Loucy (cell line): ENCODE measurements around the gene SGPL1.

Experiments used
- H2AFZ ChIP-seq: fragments of 200-600 bp; sonication (generic); 2 replicates; pipeline ENCODE4 v1.6.0; 2016; ENCODE audit warnings: antibody characterized with exemption, mild to moderate bottlenecking, low read length, moderate library complexity
- H3F3A ChIP-seq: fragments of 200-600 bp; 2 replicates; pipeline ENCODE4 v1.6.0; 2016; ENCODE audit warnings: antibody characterized with exemption, low read depth, mild to moderate bottlenecking
- H3K27me3 ChIP-seq: fragments of 200-600 bp; sonication (generic); 2 replicates; pipeline ENCODE4 v1.6.1; 2014; ENCODE audit warnings: low read length, mild to moderate bottlenecking; ENCODE audit not compliant: insufficient read depth, poor library complexity, severe bottlenecking
- H3K36me3 ChIP-seq: fragments of 200-600 bp; sonication (generic); 2 replicates; pipeline ENCODE4 v1.6.1; 2016; ENCODE audit warnings: low read length; ENCODE audit not compliant: insufficient read depth
- H3K4me1 ChIP-seq: fragments of 200-600 bp; sonication (generic); 2 replicates; pipeline ENCODE4 v1.5.1; 2014; ENCODE audit warnings: low read length, mild to moderate bottlenecking; ENCODE audit not compliant: insufficient read depth, poor library complexity, severe bottlenecking
- H3K4me2 ChIP-seq: fragments of 200-600 bp; sonication (generic); 2 replicates; pipeline ENCODE4 v1.6.0; 2014; ENCODE audit warnings: antibody characterized with exemption, low read length, low read depth, mild to moderate bottlenecking; ENCODE audit not compliant: poor library complexity, severe bottlenecking
- H3K4me3 ChIP-seq: fragments of 200-600 bp; sonication (generic); 2 replicates; pipeline ENCODE4 v1.5.1; 2014; ENCODE audit warnings: low read length, mild to moderate bottlenecking, mixed read lengths; ENCODE audit not compliant: poor library complexity, severe bottlenecking
- H3K79me2 ChIP-seq: fragments of 200-600 bp; sonication (generic); 2 replicates; pipeline ENCODE4 v1.6.1; 2014; ENCODE audit warnings: low read length; ENCODE audit not compliant: insufficient read depth
- H3K9ac ChIP-seq: fragments of 200-600 bp; sonication (generic); 2 replicates; pipeline ENCODE4 v1.6.0; 2014; ENCODE audit warnings: mild to moderate bottlenecking, low read depth, low read length, moderate library complexity; ENCODE audit not compliant: poor library complexity, severe bottlenecking
- H3K9me2 ChIP-seq: fragments of 200-600 bp; sonication (generic); replicated peaks from 2 replicates; pipeline ENCODE4 v1.6.1; 2016; ENCODE audit warnings: low read depth, low read length, mixed read lengths
- H3K9me3 ChIP-seq: fragments of 200-600 bp; sonication (generic); 2 replicates; pipeline ENCODE4 v1.6.1; 2014; ENCODE audit warnings: mild to moderate bottlenecking, antibody characterized with exemption, low read length, low read depth; ENCODE audit not compliant: insufficient read depth
- H4K20me1 ChIP-seq: fragments of 200-600 bp; sonication (generic); 2 replicates; pipeline ENCODE4 v1.6.0; 2014; ENCODE audit warnings: antibody characterized with exemption, low read length, mild to moderate bottlenecking; ENCODE audit not compliant: insufficient read depth, poor library complexity, severe bottlenecking
- EZH2phosphoT487 ChIP-seq: fragments of 200-600 bp; IDR thresholded peaks from 2 replicates; pipeline ENCODE4 v1.6.1; 2018; ENCODE audit warnings: antibody characterized with exemption, mild to moderate bottlenecking, moderate library complexity, borderline replicate concordance
- TF ChIP-seq, protein P1 (sequence below): fragments of 200-600 bp; sonication (generic); conservative IDR thresholded peaks from 2 replicates; pipeline ENCODE4 v1.5.1; 2014; ENCODE audit warnings: mild to moderate bottlenecking, antibody characterized with exemption, low read length

SGPL1 gene

GRCh38 chr10:70780370-70780760, 35.4 kb upstream of the SGPL1 start:
- Histone ChIP-seq H3K9me3 (no peaks in the 10 kb centered on the region), H2AFZ (no peak overlapping the region), H4K20me1 (no peaks in the 10 kb centered on the region), H3K27me3 (no peaks in the 10 kb centered on the region), H3K4me2 (no peak overlapping the region), H3K79me2 (no peaks in the 10 kb centered on the region), H3K36me3 (no peaks in the 10 kb centered on the region), H3F3A (no peaks in the 10 kb centered on the region), H3K4me1 (peaks cover 28% of the 10 kb centered on the region), H3K9me2 (no peaks in the 10 kb centered on the region), H3K4me3 (no peak overlapping the region), H3K9ac (no peak overlapping the region)
- TF ChIP-seq, protein P1, sequence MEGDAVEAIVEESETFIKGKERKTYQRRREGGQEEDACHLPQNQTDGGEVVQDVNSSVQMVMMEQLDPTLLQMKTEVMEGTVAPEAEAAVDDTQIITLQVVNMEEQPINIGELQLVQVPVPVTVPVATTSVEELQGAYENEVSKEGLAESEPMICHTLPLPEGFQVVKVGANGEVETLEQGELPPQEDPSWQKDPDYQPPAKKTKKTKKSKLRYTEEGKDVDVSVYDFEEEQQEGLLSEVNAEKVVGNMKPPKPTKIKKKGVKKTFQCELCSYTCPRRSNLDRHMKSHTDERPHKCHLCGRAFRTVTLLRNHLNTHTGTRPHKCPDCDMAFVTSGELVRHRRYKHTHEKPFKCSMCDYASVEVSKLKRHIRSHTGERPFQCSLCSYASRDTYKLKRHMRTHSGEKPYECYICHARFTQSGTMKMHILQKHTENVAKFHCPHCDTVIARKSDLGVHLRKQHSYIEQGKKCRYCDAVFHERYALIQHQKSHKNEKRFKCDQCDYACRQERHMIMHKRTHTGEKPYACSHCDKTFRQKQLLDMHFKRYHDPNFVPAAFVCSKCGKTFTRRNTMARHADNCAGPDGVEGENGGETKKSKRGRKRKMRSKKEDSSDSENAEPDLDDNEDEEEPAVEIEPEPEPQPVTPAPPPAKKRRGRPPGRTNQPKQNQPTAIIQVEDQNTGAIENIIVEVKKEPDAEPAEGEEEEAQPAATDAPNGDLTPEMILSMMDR = no peak
- TF ChIP-seq EZH2phosphoT487 = no peak

DNA sequence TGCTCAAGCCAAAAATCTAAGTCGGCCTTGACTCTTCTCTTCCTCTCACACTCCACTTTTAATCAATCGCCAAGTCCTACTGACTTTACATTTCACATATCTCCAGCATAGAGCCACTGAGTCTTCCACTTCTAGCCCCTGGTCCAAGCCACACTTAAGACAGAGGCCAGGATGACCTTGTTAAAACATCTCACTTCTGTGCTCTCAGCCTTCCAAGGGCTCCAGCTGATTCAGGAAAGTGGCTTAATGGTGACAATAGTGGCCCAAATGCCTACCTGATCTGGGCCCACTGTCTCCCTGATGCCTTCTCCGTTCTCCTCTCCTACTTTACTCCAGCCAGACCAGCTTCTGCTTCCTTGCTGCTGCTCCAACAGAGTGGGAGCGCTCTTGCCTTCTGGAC, 35.0 kb upstream of the SGPL1 start:
- no peak overlapping the region for H3K4me3 ChIP-seq
- H3K36me3 ChIP-seq = no peaks in the 10 kb centered on the region
- H2AFZ ChIP-seq = no peak overlapping the region
- peaks cover 32% of the 10 kb centered on the region for H3K4me1 ChIP-seq
- no peak overlapping the region for H3K4me2 ChIP-seq
- H3K79me2 ChIP-seq = no peaks in the 10 kb centered on the region
- no peaks in the 10 kb centered on the region for H3K9me3 ChIP-seq
- no peaks in the 10 kb centered on the region for H3K27me3 ChIP-seq
- H4K20me1 ChIP-seq = no peaks in the 10 kb centered on the region
- no peak overlapping the region for H3K9ac ChIP-seq
- no peaks in the 10 kb centered on the region for H3F3A ChIP-seq
- H3K9me2 ChIP-seq = no peaks in the 10 kb centered on the region
- TF ChIP-seq, protein P1 = no peak
- no peak for TF ChIP-seq EZH2phosphoT487

DNA sequence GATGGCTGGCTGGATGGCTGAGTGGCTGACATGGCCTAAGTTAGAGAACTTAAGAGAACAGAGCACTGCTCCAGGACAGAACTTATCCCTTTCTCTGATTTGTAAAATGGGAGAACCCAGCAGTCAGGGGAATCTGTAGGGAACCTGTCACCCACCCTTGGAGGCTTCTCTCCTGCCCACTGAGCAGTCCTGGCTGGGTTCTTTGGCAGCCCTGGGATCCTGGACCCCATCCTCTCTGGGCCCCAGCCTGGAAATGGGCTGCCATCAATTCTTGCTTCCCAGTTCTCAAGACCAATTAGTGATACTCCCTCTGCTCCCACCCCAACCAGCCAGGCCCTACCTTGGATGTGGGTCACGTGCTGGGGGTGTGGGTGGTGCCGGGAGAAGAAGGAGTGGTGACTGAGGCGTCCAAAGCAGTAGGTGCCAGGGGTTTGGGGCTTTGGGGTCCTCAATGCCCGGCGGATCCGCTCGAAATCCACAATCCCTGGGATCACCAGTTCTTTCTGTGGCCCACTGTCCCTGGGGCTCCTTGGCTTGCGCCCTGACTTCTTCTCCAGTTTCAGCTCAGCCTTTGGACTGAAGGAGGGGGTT, 34.2 kb upstream of the SGPL1 start:
- H3F3A ChIP-seq = no peaks in the 10 kb centered on the region
- H3K9ac ChIP-seq = no peak overlapping the region
- TF ChIP-seq EZH2phosphoT487 = no peak
- TF ChIP-seq, protein P1 = no peak

More for the DNA sequence above, 34.2 kb upstream of the SGPL1 start:
- Histone ChIP-seq H3K36me3 (no peaks in the 10 kb centered on the region), H3K4me3 (no peak overlapping the region), H4K20me1 (no peaks in the 10 kb centered on the region), H3K4me2 (no peak overlapping the region), H3K9me2 (no peaks in the 10 kb centered on the region), H2AFZ (no peak overlapping the region), H3K79me2 (no peaks in the 10 kb centered on the region), H3K9me3 (no peaks in the 10 kb centered on the region), H3K27me3 (no peaks in the 10 kb centered on the region), H3K4me1 (peaks cover 40% of the 10 kb centered on the region)
